Panc1 (cell line): ENCODE data around the gene MPO. TPM values are rescaled to one million over a fixed set of nuclear protein-coding genes. Genes with fewer than 3 reads are reported as not detected.

Source experiments
- ATAC-seq: fragments of 200-7000 bp; cut with Tn5 transposase; 2 replicates; pipeline ENCODE4 v1.9.1; 2020; ENCODE audit warnings: mild to moderate bottlenecking, moderate library complexity
- BruUV-seq: library from RNA; stranded (reverse); fragments of 400-500 nt; replicated peaks from 2 replicates; lab custom pipeline; 2021; lab: Mats Ljungman, UMichigan
- CTCF ChIA-PET: fragments of 300-600 bp; sonication (Branson Sonifier 250); formaldehyde crosslinking; loops from one replicate; lab custom pipeline; 2022; ENCODE audit warnings: antibody characterized with exemption; lab: Charles Lee
- POLR2A ChIA-PET: fragments of 300-600 bp; sonication (Branson Sonifier 250); formaldehyde crosslinking; loops from one replicate; lab custom pipeline; 2022; ENCODE audit warnings: antibody characterized with exemption; lab: Charles Lee
- DNase-seq: peaks from one replicate; pipeline ENCODE4 v3.0.0-alpha.2; 2010; ENCODE audit warnings: low read depth, low spot score
- H3K27ac ChIP-seq: 2 replicates; pipeline ENCODE4 v1.5.1; 2011; ENCODE audit warnings: mild to moderate bottlenecking, low read length, inconsistent platforms
- H3K27me3 ChIP-seq: fragments of 200-500 bp; sonication (Bioruptor generic); 2 replicates; pipeline ENCODE4 v1.6.0; 2014; ENCODE audit warnings: low read length, inconsistent platforms; ENCODE audit not compliant: control insufficient read depth, insufficient read depth
- H3K36me3 ChIP-seq: fragments of 200-500 bp; sonication (Bioruptor generic); 2 replicates; pipeline ENCODE4 v1.5.1; 2014; ENCODE audit warnings: inconsistent platforms, mild to moderate bottlenecking, low read length, moderate library complexity; ENCODE audit not compliant: control insufficient read depth, insufficient read depth
- H3K4me1 ChIP-seq: 2 replicates; pipeline ENCODE4 v1.5.1; 2011; ENCODE audit warnings: inconsistent platforms, mild to moderate bottlenecking, low read length, moderate library complexity; ENCODE audit not compliant: control insufficient read depth, insufficient read depth
- H3K4me3 ChIP-seq, 2 experiments: 2 replicates each; pipeline ENCODE4 v1.5.1; 2011 to 2012; ENCODE audit warnings: low read depth in 2 of 2, low read length in 2 of 2, mild to moderate bottlenecking in 2 of 2, inconsistent platforms in 1 of 2, moderate library complexity in 1 of 2
- H3K9me3 ChIP-seq: fragments of 200-500 bp; sonication (Bioruptor generic); 2 replicates; pipeline ENCODE4 v1.5.1; 2014; ENCODE audit warnings: low read depth, mild to moderate bottlenecking, inconsistent platforms, low read length, moderate library complexity; ENCODE audit not compliant: control insufficient read depth, insufficient read depth
- POLR2AphosphoS5 ChIP-seq: IDR thresholded peaks from 2 replicates; pipeline ENCODE4 v1.6.1; 2012; ENCODE audit warnings: mild to moderate bottlenecking, low read depth, low read length, moderate library complexity
- SIN3A ChIP-seq: IDR thresholded peaks from 2 replicates; pipeline ENCODE4 v1.6.1; 2012; ENCODE audit warnings: low read depth, mild to moderate bottlenecking, low read length, moderate library complexity, borderline replicate concordance; ENCODE audit not compliant: insufficient read depth
- TCF7L2 ChIP-seq: IDR thresholded peaks from 2 replicates; pipeline ENCODE4 v1.6.1; 2011; ENCODE audit warnings: mild to moderate bottlenecking, low read depth, low read length, inconsistent platforms
- in situ Hi-C: cut with HindIII; loops from 2 replicates; pipeline ENCODE4 v1.10.0; 2016; ENCODE audit warnings: low sequenced_read_pairs, low pct_unique_long_range_greater_than_20kb
- intact Hi-C: fragments of 100-400 bp; cut with micrococcal nuclease; formaldehyde crosslinking; loops from one replicate; pipeline ENCODE4 v1.10.0; 2022; ENCODE audit not compliant: unreplicated experiment
- total RNA-seq: library from RNA; stranded (reverse); gene quantifications from one replicate; pipeline ENCODE4 v1.2.1, GENCODE V29; 2021; ENCODE audit not compliant: unreplicated experiment
- TF ChIP-seq, protein P1 (sequence below): fragments of 450-650 bp; IDR thresholded peaks from 2 replicates; pipeline ENCODE4 v1.5.1; 2017; ENCODE audit warnings: mild to moderate bottlenecking
- TF ChIP-seq, protein P2 (sequence below), 2 experiments: IDR thresholded peaks; 2 replicates each; pipeline ENCODE4 v1.6.1; 2011 to 2012; ENCODE audit warnings: low read depth in 2 of 2, control low read depth in 1 of 2, low read length in 1 of 2, mild to moderate bottlenecking in 1 of 2, moderate library complexity in 1 of 2; ENCODE audit not compliant: insufficient read depth in 1 of 2

Gene MPO
- total RNA-seq, 1 experiment from 2014 or later: not detected

DNA sequence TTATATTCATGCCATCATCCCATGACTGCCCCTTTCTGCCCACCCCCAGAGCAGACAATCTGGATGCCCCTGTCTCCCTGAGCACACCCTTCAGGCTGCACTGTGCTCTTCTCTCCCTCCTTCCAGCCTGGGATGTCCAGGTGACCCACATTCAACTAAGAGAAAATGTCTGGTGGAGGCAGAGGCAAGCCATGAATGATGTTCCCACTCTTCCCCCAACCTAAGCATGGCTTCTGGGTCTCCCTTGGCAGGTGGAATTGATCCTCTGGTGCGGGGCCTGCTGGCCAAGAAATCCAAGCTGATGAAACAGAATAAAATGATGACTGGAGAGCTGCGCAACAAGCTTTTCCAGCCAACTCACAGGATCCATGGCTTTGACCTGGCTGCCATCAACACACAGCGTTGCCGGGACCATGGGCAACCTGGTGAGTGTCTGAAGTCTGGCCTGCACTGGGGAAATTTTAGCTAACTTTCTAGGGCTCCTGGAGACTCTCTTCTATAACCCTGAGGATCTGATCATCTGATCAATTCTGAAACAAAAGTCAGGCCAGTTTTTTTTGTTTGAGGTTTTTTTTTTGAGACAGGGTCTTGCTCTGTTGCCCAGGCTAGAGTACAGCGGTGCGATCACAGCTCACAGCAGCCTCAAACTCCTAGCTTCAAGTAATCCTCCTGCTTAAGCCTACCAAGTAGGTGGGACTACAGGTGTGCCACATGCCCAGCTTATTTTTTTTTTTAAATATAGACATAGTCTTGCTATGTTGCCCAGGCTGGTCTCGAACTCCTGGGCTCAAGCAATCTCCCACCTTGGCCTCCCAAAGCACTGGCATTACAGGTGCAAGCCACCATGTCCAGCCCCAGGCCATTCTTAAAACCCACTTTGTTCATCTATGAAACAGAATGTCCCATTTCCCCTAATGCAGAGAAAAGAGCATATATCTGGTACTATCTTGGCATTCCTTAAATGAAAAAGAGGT lies 14.5 kb downstream of the MPO start:
- peaks cover 20% of the 10 kb centered on the region for H3K27me3 ChIP-seq
- H3K4me3 ChIP-seq: no peak overlapping the region
- no TSS peak for BruUV-seq
- POLR2A ChIA-PET: no interaction called here
- ATAC-seq (no peak), DNase-seq (no peak)
- CTCF ChIA-PET: interaction anchor here (0.6 kb wide), 1 partner anchor 45 kb away, joined by 4 read pairs; no protein-coding TSS in a partner anchor
- in situ Hi-C loops (no loop called here), intact Hi-C loops (no loop called here)
- H3K9me3 ChIP-seq: no peaks in the 10 kb centered on the region
- no peak overlapping the region for H3K27ac ChIP-seq
- TF ChIP-seq TCF7L2 (no peak), SIN3A (no peak)
- H3K36me3 ChIP-seq: no peaks in the 10 kb centered on the region
- no peaks in the 10 kb centered on the region for H3K4me1 ChIP-seq

DNA sequence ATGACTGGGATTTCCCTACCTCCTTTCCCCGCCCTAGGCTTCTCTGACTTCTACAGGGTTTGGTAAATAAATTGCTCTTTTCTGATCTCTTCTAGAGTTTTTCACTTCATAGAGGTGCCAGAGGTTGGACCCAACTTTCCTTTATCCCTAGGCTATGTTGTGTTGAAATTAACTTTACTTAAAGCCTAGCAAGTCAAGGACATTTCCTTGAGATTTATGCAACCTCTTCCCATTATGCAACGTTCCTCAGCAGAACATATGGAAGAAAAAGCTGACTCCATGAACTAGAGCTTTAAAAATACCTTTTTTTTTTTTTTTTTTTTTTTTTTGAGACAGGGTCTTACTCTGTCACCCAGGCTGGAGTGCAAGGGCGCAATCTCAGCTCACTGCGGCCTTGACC lies 15.5 kb downstream of the MPO start:
- TF ChIP-seq POLR2AphosphoS5: no peak
- TF ChIP-seq TCF7L2: no peak
- TF ChIP-seq, protein P1, sequence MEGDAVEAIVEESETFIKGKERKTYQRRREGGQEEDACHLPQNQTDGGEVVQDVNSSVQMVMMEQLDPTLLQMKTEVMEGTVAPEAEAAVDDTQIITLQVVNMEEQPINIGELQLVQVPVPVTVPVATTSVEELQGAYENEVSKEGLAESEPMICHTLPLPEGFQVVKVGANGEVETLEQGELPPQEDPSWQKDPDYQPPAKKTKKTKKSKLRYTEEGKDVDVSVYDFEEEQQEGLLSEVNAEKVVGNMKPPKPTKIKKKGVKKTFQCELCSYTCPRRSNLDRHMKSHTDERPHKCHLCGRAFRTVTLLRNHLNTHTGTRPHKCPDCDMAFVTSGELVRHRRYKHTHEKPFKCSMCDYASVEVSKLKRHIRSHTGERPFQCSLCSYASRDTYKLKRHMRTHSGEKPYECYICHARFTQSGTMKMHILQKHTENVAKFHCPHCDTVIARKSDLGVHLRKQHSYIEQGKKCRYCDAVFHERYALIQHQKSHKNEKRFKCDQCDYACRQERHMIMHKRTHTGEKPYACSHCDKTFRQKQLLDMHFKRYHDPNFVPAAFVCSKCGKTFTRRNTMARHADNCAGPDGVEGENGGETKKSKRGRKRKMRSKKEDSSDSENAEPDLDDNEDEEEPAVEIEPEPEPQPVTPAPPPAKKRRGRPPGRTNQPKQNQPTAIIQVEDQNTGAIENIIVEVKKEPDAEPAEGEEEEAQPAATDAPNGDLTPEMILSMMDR: no peak
- TF ChIP-seq SIN3A: no peak
- TF ChIP-seq, protein P2, sequence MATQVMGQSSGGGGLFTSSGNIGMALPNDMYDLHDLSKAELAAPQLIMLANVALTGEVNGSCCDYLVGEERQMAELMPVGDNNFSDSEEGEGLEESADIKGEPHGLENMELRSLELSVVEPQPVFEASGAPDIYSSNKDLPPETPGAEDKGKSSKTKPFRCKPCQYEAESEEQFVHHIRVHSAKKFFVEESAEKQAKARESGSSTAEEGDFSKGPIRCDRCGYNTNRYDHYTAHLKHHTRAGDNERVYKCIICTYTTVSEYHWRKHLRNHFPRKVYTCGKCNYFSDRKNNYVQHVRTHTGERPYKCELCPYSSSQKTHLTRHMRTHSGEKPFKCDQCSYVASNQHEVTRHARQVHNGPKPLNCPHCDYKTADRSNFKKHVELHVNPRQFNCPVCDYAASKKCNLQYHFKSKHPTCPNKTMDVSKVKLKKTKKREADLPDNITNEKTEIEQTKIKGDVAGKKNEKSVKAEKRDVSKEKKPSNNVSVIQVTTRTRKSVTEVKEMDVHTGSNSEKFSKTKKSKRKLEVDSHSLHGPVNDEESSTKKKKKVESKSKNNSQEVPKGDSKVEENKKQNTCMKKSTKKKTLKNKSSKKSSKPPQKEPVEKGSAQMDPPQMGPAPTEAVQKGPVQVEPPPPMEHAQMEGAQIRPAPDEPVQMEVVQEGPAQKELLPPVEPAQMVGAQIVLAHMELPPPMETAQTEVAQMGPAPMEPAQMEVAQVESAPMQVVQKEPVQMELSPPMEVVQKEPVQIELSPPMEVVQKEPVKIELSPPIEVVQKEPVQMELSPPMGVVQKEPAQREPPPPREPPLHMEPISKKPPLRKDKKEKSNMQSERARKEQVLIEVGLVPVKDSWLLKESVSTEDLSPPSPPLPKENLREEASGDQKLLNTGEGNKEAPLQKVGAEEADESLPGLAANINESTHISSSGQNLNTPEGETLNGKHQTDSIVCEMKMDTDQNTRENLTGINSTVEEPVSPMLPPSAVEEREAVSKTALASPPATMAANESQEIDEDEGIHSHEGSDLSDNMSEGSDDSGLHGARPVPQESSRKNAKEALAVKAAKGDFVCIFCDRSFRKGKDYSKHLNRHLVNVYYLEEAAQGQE (IDR thresholded peaks at IDR 0.05; ENCODE audit: insufficient read depth in 1 of 2, low read depth in 2 of 2, low read length in 1 of 2): no peak

More for the DNA sequence above, 15.5 kb downstream of the MPO start:
- H3K36me3 ChIP-seq: no peaks in the 10 kb centered on the region
- no peaks in the 10 kb centered on the region for H3K4me1 ChIP-seq
- intact Hi-C loops: no loop called here
- no peak overlapping the region for H3K4me3 ChIP-seq
- no peak overlapping the region for H3K27ac ChIP-seq
- POLR2A ChIA-PET: no interaction called here
- ATAC-seq (no peak), DNase-seq (no peak)
- H3K27me3 ChIP-seq: peaks cover 27% of the 10 kb centered on the region
- no TSS peak for BruUV-seq
- H3K9me3 ChIP-seq: no peaks in the 10 kb centered on the region
- in situ Hi-C loops: no loop called here
- CTCF ChIA-PET: interaction anchor here (0.6 kb wide), 1 partner anchor 144 kb away, joined by 3 read pairs; no protein-coding TSS in a partner anchor
